GM12874 (cell line): ENCODE measurements around the gene C19orf73.

Experiments
- CTCF ChIP-seq: IDR thresholded peaks from 2 replicates; pipeline ENCODE4 v1.5.1; 2011; ENCODE audit warnings: low read depth, mild to moderate bottlenecking, control low read depth, low read length, moderate library complexity; ENCODE audit not compliant: insufficient read depth

Gene C19orf73

GRCh38 chr19:49157445-49158224, 38.7 kb upstream of the C19orf73 start, which contains the start of gene TRPM4:
TSS of gene TRPM4 (plus strand) at chr19:49157792. CDS start at chr19:49157867, 75 bp downstream.
- TF ChIP-seq CTCF: no peak

- no peak for TF ChIP-seq CTCF
These were observed 36.9 kb upstream of the C19orf73 start for GRCh38 chr19:49155820-49156346.

GRCh38 chr19:49155005-49155819, 36.3 kb upstream of the C19orf73 start, which contains the start of gene HRC:
TSS of gene HRC (minus strand) at chr19:49155396. CDS start at chr19:49155237, 159 bp downstream.
- TF ChIP-seq CTCF: no peak

- TF ChIP-seq CTCF: no peak
These were observed 35.3 kb upstream of the C19orf73 start for GRCh38 chr19:49154279-49154678.

- no peak for TF ChIP-seq CTCF
These were observed 34.3 kb upstream of the C19orf73 start for GRCh38 chr19:49153167-49153809.

GRCh38 chr19:49152119-49152550, 33.2 kb upstream of the C19orf73 start:
- no peak for TF ChIP-seq CTCF
